Suprapubic skin (tissue), 4 donors: ENCODE results near the gene MRPL39.

Source experiments
- CTCF ChIP-seq, 2 donors: fragments of 200-600 bp in 1 of 2; fragments of 450-650 bp in 1 of 2; sonication (generic) in 1 of 2; IDR thresholded peaks; one replicate each; pipeline ENCODE4 v1.5.1; 2016 to 2019; ENCODE audit warnings: antibody characterized with exemption in 2 of 2, mild to moderate bottlenecking in 1 of 2, moderate library complexity in 1 of 2
- POLR2A ChIP-seq, 2 donors: fragments of 450-650 bp; IDR thresholded peaks; one replicate each; pipeline ENCODE4 v1.6.1; 2017; ENCODE audit warnings: antibody characterized with exemption in 2 of 2, mild to moderate bottlenecking in 2 of 2, moderate library complexity in 2 of 2
- POLR2AphosphoS5 ChIP-seq, 3 donors: sonication (generic); formaldehyde crosslinking; IDR thresholded peaks; one replicate each; pipeline ENCODE4 v1.6.1; 2017; ENCODE audit warnings: antibody characterized with exemption in 3 of 3

- TF ChIP-seq POLR2AphosphoS5 (IDR thresholded peaks at IDR 0.05) (no peak), CTCF (IDR thresholded peaks at IDR 0.05) (no peak), POLR2A (IDR thresholded peaks at IDR 0.05) (no peak)
Measured at GRCh38 chr21:25541042-25541441, 66.2 kb downstream of the MRPL39 start.
